ENCODE measurements around the gene AFF3.
"Not testable (repeated sequence)": the region's sequence is repeated elsewhere in the genome, so short reads cannot be mapped to it uniquely, and the experiment has no call there.

The AFF3 gene

GRCh38 chr2:99507937-99508818 lies 634.2 kb downstream of the AFF3 start:
- DNase-seq: no peak

- no peak for DNase-seq
Observed at GRCh38 chr2:99504844-99505584, 637.4 kb downstream of the AFF3 start.

DNA sequence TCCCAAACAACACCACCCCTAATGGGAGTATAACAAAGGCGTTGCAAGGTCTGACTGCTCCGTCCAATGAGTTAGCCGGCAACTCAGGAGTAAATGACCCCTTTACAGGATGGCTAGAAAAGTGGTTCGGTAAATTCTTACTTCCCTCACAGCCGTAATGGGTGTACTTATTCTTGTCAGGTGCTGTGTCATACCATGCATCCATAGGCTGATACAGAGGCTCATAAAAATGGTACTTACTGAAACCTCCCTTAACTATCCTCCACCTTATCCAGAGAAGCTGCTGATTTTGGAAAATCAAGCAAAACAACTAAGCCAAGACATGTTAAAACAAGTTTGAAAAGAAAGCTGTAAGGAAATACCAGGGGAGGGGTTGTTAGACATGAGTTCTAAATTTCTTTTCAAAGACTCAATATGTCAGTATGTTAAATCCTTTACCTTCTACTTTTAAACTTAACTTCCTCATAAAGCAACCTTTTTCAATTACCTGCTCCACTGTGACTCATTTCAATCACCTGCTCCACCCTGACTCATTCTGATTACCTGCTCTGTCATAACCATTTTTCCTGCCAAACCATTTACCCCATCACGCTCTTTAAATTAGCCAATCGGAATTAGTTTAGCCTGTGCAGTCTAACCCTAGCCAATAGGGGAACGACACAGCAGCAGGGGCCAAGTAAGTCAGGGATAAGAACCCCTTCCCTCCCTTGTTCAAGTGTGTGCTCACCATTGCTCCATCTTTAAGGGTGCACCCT lies 638.6 kb downstream of the AFF3 start:
- DNase-seq: not testable (repeated sequence)

DNA sequence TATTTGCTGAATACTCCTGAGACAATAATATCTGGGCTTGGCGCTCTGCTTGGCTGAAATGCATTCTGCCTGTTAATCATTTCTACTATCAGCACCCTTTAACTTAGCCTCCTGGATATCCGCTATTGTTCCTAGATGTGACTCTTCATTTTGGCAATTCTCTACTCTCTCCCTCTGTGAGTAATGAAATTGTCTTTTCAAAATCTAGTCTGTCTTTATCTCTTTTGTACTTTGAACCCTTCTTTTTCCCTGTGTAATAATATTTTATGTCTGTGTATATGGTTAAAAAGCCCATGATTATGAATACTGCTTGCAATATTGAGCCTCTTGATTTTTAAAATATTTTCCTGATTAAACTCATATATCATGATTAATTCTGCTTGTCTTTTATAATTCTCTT lies 646.4 kb downstream of the AFF3 start:
- DNase-seq: no peak
